Measurements from ENCODE around the gene KBTBD6.
"Not testable (repeated sequence)": the region's sequence is repeated elsewhere in the genome, so short reads cannot be mapped to it uniquely, and the experiment has no call there.

Gene KBTBD6

DNA sequence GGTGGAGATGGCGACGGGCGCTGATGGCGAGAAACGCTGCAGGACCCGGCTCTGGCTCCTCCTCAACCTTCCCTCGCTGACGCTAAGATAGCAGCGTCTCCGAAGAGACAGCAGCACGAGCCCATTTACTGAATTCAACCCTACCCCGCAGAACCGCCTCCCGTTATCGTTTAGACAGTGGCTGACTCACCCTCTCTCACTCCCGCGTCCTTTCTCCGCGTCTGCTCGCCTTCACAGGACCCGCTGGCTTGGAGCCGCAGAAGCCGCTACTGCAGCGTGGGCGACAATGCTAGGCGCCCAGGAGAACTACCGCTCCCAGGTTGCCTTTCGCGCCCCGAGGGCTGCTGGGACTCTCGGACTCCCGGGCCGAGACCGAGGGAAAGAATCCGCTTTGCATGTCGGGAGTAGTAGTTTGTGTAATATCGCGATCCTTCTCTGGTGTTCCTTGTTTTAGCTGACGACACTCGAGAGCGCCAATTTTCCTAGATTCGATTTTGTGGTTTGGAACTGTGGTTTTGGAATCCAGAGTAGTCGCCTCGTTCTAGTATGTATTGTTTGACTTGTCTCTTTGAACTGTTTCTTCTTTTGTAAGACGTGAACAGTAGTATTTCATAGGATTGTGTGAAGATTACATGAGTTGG lies at the start of gene KBTBD6:
Gene KBTBD6 (minus strand): TSS at position 291 of the 641 bp plus-strand sequence. CDS start 291 bp downstream, outside the sequence.
- DNase-seq = peak; percentile 97

DNA sequence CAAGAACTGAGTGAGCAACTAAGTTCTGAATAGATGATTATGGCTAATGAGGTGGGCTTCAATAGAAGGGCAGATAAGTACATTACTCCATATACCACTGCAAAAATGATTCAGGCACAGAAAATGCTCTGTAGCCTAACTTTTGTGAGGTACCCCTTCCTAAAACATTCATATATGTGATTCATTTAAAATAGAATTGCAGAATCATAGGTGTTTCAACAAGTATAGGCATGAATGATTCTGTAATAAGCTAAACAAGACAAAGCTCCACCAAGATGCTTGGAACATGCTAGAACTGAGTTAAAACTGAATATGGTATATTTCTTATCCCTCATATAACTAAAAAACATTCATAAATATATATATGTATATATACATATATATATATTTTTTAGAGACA lies 49.6 kb upstream of the KBTBD6 start:
- no peak for DNase-seq

DNA sequence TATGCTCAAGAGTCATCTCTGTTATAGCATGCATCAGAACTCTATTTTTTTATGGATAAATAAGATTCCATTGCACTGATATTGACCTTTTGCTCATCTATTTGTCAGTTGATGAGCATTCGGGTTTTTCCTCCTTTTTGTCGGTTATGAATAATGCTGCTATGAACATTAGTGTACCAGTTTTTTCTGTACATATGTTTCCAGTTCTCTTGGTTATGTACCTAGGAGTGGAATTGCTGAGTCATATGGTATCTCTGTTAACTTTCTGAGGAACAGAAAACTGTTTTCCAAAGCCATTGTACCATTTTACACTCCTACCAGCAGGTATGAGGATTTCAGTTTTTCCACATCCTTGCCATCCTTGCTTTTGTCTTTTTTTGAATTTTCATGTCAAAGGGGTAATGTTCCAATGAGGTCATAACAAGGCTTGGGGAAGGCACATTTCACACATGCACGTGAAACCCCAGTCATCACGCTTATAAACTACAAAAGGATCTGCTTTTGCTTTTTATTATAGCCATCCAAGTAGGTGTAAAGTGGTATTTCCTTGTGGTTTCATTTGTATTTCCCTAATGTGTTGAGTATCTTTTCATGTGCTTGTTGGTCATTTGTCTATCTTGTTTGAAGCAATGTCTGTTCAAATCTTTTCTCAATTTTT lies 47.1 kb upstream of the KBTBD6 start:
- no peak for DNase-seq

- DNase-seq = no peak
Measured at GRCh38 chr13:41178040-41178439, 45.4 kb upstream of the KBTBD6 start.

GRCh38 chr13:41177616-41178015 lies 45.0 kb upstream of the KBTBD6 start:
- no peak for DNase-seq

- DNase-seq = not testable (repeated sequence)
Measured at GRCh38 chr13:41175576-41175975, 43.0 kb upstream of the KBTBD6 start.

DNA sequence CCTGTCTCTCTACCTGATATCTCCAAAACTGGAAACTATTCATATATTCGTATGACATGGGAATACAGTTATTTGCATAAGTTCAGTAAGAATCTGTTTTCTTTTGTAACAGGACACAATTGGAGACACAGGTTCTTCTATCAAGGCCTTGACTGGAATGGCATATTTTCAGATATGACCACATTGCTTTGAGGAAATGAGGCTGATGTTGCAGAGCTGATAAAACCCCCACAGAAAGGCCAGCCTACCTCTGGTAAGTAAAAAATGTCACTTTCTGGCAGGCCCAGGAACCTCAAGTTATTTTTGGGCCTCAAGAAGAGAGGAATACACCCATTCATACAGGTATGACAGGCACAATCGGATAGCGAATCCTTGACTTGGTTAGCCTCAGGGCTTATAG lies 29.5 kb upstream of the KBTBD6 start:
- no peak for DNase-seq

DNA sequence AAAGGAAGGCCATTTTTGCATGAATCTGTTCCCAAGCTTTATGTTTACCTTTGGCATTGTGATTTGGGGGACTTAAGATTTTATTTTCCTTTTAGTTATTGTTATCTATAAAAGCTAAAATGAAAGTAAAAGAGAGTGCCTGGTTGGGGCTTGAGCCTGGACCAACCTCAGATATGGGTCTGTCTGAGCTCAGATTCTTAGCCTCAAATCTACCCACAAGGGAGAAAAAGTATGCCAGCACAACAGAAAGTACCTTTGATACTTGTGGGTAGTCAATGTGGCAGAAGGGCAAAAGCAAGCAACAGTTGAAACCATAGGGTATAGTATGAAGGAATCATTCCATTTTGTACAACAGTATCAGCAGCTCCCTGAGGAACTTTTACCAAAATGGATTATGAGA lies 26.6 kb upstream of the KBTBD6 start:
- no peak for DNase-seq

DNA sequence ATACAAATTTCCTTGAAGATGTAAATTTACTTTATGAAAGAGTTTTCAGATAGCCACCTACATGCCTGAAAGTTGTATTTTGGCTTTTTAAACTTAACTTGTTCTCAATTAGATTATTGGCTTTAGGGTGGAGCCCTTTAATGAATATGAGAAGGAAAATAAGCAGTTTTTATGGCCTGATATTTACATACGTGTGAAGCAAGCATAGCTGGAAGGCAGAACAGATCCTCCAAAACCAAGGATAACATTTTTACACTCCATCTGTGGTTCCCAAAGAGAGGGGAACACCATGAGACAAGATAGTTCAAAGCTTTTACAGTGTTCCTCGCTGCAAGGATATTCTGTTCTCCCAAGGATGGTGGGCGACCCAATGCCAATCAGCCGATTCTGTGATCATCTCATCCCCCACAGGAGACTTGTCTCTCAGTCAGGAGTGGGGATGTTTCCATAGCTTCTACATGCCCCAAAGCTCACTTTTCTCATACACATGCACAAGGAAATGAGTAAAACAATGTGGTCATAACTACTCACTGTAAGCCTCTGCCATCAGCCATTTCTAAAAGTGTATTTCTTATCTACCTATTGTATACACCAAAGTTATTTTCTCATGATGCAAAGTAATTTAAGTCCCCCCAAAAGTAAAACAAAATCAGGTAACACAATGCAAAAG lies 24.6 kb upstream of the KBTBD6 start:
- DNase-seq = no peak

DNA sequence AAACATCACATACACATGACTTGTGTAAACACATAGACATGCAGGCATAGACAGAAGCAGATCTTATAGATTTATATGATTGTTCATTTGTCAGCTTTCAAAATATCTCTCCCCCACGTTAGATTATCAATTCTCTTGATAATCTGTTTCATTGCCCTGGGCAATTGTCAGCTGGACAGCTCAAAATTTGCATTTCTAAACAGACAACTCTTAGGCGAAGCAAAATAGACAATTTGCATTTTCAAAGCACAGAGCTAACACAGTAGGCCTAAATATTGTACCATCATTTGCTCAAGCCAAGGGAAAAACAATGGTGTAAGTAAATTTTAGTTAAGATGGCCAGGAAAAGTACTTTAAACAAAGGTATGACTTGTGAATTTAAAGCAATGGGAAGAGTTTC lies 24.0 kb upstream of the KBTBD6 start:
- no peak for DNase-seq

GRCh38 chr13:41154042-41154441 lies 21.4 kb upstream of the KBTBD6 start:
- DNase-seq = no peak

- DNase-seq = no peak
Measured at GRCh38 chr13:41152005-41152404, 19.4 kb upstream of the KBTBD6 start.

- no peak for DNase-seq
Measured at GRCh38 chr13:41150058-41150457, 17.5 kb upstream of the KBTBD6 start.

DNA sequence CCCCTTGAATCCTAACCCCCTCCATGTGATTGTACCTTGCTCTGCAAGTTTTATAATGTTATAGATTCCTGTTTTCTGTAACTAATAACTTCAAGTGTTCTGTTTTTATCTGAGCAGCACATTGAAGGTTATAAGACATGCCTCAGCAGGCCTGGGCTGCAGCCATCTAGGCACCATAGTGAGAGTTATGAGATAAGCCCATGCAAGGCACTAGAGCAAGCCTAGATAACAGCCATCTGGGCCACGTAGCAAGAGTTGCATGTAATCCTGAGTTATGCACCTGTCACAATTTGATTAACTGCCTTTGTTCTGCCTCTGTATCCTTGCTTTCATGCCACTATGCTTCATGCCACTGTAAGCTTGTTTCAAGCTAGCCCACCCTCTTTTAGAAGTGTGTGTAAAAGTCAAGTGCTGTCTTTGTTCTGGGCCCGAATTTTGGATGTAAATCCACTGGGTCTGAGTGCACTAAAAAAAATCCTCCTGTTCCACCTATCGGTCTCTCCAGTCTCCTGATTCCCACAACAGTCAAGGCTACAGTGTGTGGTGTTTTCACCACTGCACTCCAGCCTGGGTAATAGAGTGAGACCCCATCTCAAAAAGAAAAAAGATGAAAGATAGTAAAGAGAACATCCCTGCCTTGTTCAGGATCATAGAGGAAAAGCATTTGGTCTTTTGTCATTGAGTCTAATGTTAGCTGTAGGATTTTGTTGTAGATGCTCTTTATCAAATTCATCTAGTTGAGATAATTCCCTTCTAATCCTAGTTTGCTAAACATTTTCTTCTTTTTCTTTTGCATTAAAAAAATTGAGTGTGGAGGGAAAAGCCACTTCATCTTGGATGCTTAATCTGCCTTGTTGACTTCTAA lies 16.0 kb upstream of the KBTBD6 start:
- DNase-seq = no peak

GRCh38 chr13:41145136-41145908 lies 12.7 kb upstream of the KBTBD6 start:
- DNase-seq = no peak

- no peak for DNase-seq
Measured at GRCh38 chr13:41144576-41144975, 12.0 kb upstream of the KBTBD6 start.

DNA sequence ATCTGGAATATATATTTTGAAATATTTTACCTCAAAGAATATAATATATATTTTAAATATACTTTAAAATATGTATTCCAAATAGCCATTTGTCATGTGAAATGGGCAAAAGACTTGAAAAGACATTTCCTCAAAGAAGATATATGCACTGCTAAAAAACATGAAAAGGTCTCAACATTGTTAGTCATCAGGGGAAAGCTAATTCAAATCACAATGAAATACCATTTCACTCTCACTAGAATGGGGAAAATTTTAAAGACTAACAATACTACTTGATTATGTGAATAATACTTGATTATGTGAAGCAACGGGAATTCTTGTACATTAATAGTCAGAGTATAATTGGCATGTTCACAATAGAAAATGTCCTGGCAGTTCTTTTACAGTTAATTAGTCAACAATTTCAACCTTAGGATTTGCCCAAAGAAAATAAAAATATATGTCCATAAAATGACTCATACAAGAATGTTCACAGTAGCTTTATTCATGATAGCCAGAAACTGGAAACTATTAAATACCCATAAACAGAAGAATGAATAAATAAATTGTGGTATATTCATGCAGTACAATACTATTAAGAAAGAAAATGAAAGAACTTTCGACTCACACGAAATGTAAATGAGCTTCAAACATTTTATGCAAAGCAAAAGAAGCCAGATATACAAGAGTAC lies 6.8 kb upstream of the KBTBD6 start:
- DNase-seq = no peak

GRCh38 chr13:41137951-41138350 lies 5.3 kb upstream of the KBTBD6 start:
- DNase-seq = no peak

GRCh38 chr13:41137241-41137640 lies 4.6 kb upstream of the KBTBD6 start:
- no peak for DNase-seq

- no peak for DNase-seq
Measured at GRCh38 chr13:41136396-41137031, 3.9 kb upstream of the KBTBD6 start.

GRCh38 chr13:41133951-41134350 lies 1.3 kb upstream of the KBTBD6 start:
- no peak for DNase-seq

All from activated CD8-positive, alpha-beta memory T cell treated with anti-CD3 and anti-CD28 coated beads, Interleukin-2, amount 50 U/mL, for 48 hours (primary cell).